Right lobe of liver (tissue), 6 donors: ENCODE results near the gene RGS3. TPM values are rescaled to one million over a fixed set of nuclear protein-coding genes. Genes with fewer than 3 reads are reported as not detected.

Experiments used
- ATAC-seq, 4 donors: fragments of 200-7000 bp; cut with Tn5 transposase; one replicate each; pipeline ENCODE4 v1.9.1; 2020; ENCODE audit warnings: mild to moderate bottlenecking in 4 of 4, moderate library complexity in 4 of 4
- DNase-seq, 3 donors: peaks; one replicate each; pipeline ENCODE4 v3.0.0-alpha.2; 2020
- H3K27ac ChIP-seq, 3 donors: fragments of 200-600 bp; one replicate each; pipeline ENCODE4 v1.8.0; 2022
- H3K27me3 ChIP-seq, 2 donors: fragments of 200-600 bp; one replicate each; pipeline ENCODE4 v1.8.0; 2022
- H3K36me3 ChIP-seq, 4 donors: fragments of 200-600 bp; sonication (generic) in 1 of 4; one replicate each; pipeline versions ENCODE4 v1.5.1 to v1.8.0; 2017 to 2022; ENCODE audit warnings: control low read depth in 1 of 4
- H3K4me1 ChIP-seq, 4 donors: fragments of 200-600 bp; sonication (generic) in 1 of 4; one replicate each; pipeline versions ENCODE4 v1.5.1 to v1.8.0; 2017 to 2022; ENCODE audit warnings: control low read depth in 1 of 4
- H3K4me3 ChIP-seq, 3 donors: fragments of 200-600 bp; one replicate each; pipeline ENCODE4 v1.8.0; 2022
- H3K9me3 ChIP-seq, 4 donors: fragments of 200-600 bp; sonication (generic) in 1 of 4; one replicate each; pipeline versions ENCODE4 v1.5.1 to v1.8.0; 2017 to 2022; ENCODE audit warnings: control low read depth in 1 of 4
- CTCF ChIP-seq, 4 donors: fragments of 200-600 bp in 3 of 4; fragments of 450-650 bp in 1 of 4; IDR thresholded peaks; one replicate each; pipeline versions ENCODE4 v1.5.1 to v1.8.0; 2016 to 2022; ENCODE audit warnings: antibody characterized with exemption in 4 of 4, mild to moderate bottlenecking in 2 of 4
- POLR2A ChIP-seq: fragments of 450-650 bp; IDR thresholded peaks from one replicate; pipeline ENCODE4 v1.6.1; 2017; ENCODE audit warnings: antibody characterized with exemption, mild to moderate bottlenecking
- WGBS: methylation state at CpG from one replicate; pipeline ENCODE4 v1.1.6; 2018; ENCODE audit warnings: low coverage, low lambda C conversion rate; ENCODE audit not compliant: insufficient coverage; ENCODE audit errors: missing lambda C conversion rate; 5-methylcytosine and 5-hydroxymethylcytosine counted together
- intact Hi-C, 2 donors: fragments of 100-400 bp; cut with DNase I; formaldehyde crosslinking; loops; one replicate each; pipeline versions ENCODE4 v1.11.2 to v1.14.1; 2022
- total RNA-seq, 6 experiments: library from RNA; depleted of rRNA in 2 of 6; stranded (reverse); fragments of >200 nt in 2 of 6; fragmentation: NEBNext Ultra II Directional in 3 of 6; extraction: Animal tissue kit (Norgen Biotek cat#: 25700) in 3 of 6; gene quantifications; one replicate each; pipeline versions ENCODE4 v1.1.0 to v1.2.4, GENCODE V29; 2016 to 2023
- donor health status: DM: no; HTN: yes; CAD: no.
- donor health status: DM: no; HTN: no; CAD: no.
- donor health status: DM: no; HTN: no; CAD: no.
- donor health status: DM: no; HTN: yes; CAD: no.
- donor health status: DM: no; HTN: yes; CAD: no.

Gene RGS3
- total RNA-seq, 6 experiments from 2014 or later, result 19.0 to 60.3 (median 31.0) TPM

DNA sequence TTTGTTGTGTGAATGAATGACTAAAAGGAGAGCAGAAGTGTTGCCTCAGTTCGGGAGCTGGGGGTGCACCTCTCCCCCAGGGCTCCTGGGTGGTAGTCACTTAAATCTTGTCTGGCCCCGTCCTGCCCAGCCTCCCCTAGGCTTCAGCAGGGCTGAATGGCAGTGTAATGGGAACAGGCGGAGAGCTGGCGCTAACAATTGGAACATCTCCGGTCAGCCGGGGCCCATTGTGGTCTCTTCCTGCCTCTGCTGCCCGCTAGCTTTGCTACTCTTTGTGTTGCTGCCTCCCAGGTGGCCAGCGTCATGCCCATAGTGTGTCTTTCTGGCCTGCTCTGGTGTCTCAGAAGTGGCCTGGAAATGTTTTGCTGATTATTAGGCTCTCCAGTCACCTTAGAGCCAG, 62.3 kb downstream of the RGS3 start:
- ATAC-seq (no peak), DNase-seq (no peak)
- H3K9me3 ChIP-seq, result no peaks in the 10 kb centered on the region
- H3K36me3 ChIP-seq, result peaks cover 0 to 56% (median 3%) of the 10 kb centered on the region in 4 donors
- 52% methylated on average over 2 of the region's 8 CpGs for WGBS
- H3K4me1 ChIP-seq, result peaks cover 0 to 4% (median 0%) of the 10 kb centered on the region in 4 donors
- TF ChIP-seq POLR2A (no peak), CTCF (IDR thresholded peaks at IDR 0.05) (no peak)
- intact Hi-C loops, result loop anchor here in 1 of 2 donors (10.0 kb wide), 1 partner anchor 59 kb away; no protein-coding TSS in a partner anchor
- no peak overlapping the region for H3K4me3 ChIP-seq
- H3K27ac ChIP-seq, result no peak overlapping the region
- no peaks in the 10 kb centered on the region for H3K27me3 ChIP-seq

DNA sequence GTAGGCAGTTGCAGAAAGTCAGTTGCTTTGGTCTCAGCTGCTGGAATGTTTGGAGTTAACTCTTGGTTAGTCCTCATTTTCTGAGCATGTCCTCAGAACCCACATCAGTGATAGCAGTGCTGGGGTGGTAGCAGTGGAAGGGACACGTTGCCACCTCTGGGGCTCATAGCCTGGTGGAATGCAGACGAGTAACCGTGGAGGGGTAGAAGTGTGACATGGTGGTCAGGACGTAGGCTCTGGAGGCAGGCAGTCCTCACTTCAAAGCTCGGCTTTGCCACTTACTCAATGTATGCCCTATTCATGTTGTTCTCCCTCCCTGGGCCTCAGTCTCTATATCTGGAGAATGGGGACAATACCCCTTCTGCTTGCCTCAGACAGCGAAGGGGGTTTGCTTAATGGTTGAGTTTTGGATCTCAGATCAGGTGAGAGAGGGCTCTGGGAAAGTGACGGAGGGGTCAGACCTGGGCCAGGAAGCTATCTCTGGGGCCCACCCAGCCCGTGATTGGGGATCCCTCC, 62.8 kb downstream of the RGS3 start:
- Histone ChIP-seq H3K36me3 (peaks cover 0 to 53% (median 3%) of the 10 kb centered on the region in 4 donors), H3K9me3 (no peaks in the 10 kb centered on the region), H3K4me3 (no peak overlapping the region), H3K4me1 (peaks cover 0 to 4% (median 0%) of the 10 kb centered on the region in 4 donors), H3K27me3 (no peaks in the 10 kb centered on the region), H3K27ac (no peak overlapping the region)
- DNase-seq, result no peak
- intact Hi-C loops, result loop anchor here in 1 of 2 donors (10.0 kb wide), 1 partner anchor 59 kb away; no protein-coding TSS in a partner anchor
- no peak for TF ChIP-seq POLR2A
- no peak for TF ChIP-seq CTCF (IDR thresholded peaks at IDR 0.05)
- no CpG with 5 or more reads among the region's 8 CpGs for WGBS
- no peak for ATAC-seq

- Histone ChIP-seq H3K27ac (no peak overlapping the region), H3K36me3 (peaks cover 0 to 53% (median 3%) of the 10 kb centered on the region in 4 donors), H3K9me3 (no peaks in the 10 kb centered on the region), H3K4me3 (no peak overlapping the region), H3K4me1 (peaks cover 0 to 4% (median 0%) of the 10 kb centered on the region in 4 donors), H3K27me3 (no peaks in the 10 kb centered on the region)
- ATAC-seq (no peak), DNase-seq (no peak)
- intact Hi-C loops, result loop anchor here in 1 of 2 donors (10.0 kb wide), 1 partner anchor 58 kb away; no protein-coding TSS in a partner anchor
- 88% methylated on average over 3 of the region's 4 CpGs for WGBS
- no peak for TF ChIP-seq CTCF (IDR thresholded peaks at IDR 0.05)
- no peak for TF ChIP-seq POLR2A
Observed at GRCh38 chr9:113526841-113527240, 63.3 kb downstream of the RGS3 start.

DNA sequence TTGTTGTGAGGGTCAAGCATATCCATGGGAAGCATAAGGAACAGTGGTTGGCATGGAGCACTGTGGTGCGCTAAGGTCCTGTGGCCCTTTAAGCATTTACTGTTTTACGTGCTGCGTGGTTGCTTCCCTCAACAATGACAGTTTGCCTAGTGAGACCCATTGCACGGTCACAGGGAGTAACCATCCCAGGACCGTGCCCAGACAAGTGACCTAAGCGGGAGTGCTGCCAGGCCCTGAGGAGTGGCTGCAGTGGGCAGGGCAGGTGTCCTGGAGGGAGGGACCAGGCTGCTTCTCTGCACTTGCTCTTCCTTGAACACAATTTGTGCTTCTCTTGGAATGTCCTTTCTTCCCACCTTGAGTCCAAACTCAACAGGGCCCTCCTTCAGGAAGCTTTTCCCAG, 64.6 kb downstream of the RGS3 start:
- Histone ChIP-seq H3K4me3 (no peak overlapping the region), H3K9me3 (no peaks in the 10 kb centered on the region), H3K27me3 (no peaks in the 10 kb centered on the region), H3K27ac (no peak overlapping the region), H3K4me1 (peaks cover 0 to 4% (median 0%) of the 10 kb centered on the region in 4 donors), H3K36me3 (peaks cover 0 to 53% (median under 1%) of the 10 kb centered on the region in 4 donors)
- intact Hi-C loops, result loop anchor here in 1 of 2 donors (10.0 kb wide), 1 partner anchor 57 kb away; no protein-coding TSS in a partner anchor
- peak in 1 of 4 donors; percentile 15 for ATAC-seq
- WGBS, result no CpG with 5 or more reads among the region's 6 CpGs
- DNase-seq, result no peak
- TF ChIP-seq POLR2A (no peak), CTCF (IDR thresholded peaks at IDR 0.05) (no peak)
